VCaP (cell line): ENCODE data around the gene FAM177B.

Source experiments
- H3K27ac ChIP-seq: fragments of 450-650 bp; 2 replicates; pipeline ENCODE4 v1.5.1; 2017
- CTCF ChIP-seq: fragments of 450-650 bp; conservative IDR thresholded peaks from 2 replicates; pipeline ENCODE4 v1.5.1; 2017; ENCODE audit warnings: mild to moderate bottlenecking, moderate library complexity

FAM177B gene

DNA sequence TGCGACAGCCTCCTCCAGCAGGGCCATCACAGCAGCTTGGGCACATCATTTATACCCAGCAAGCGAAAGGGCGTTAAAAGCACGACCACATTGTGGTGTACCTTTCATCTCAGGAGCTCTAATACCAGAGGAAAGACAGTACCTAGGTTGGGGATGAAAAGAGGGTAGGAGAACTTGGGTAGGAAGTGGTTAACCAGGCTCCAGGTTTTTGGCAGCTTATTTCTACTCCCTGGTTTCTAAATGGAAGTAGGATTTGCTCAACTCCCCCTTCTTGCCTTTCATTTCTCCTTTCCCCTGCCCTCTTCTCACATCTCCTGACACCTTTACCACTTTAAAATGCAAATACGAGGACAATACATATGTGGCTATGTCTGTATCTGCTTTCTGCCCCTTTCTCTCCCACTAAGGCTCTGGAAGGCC is 30.2 kb downstream of the FAM177B start:
- no peak for TF ChIP-seq CTCF
- H3K27ac ChIP-seq = no peak overlapping the region

DNA sequence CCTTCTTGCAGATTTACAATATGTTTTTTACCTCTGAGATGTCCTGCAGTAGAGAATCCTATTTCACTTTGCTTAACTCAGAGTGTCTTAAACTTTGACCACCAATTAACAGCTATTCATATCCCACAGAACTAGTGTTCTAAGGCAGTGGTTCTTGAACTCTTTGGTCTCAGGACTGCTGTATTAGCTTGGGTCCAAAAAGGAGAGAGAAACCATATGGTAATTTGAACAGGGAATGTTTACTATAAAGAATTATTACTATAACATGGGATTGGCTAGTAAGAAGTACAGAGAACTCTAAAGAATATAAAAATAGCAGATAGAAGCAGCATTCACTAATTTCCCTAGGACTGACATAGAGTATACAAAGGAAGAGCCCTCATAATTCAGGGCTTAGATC is 31.6 kb downstream of the FAM177B start:
- TF ChIP-seq CTCF = no peak
- H3K27ac ChIP-seq = no peak overlapping the region

- H3K27ac ChIP-seq = no peak overlapping the region
- no peak; the same call in 1 of the 2 replicates for TF ChIP-seq CTCF
Measured at GRCh38 chr1:222769181-222769580, 32.2 kb downstream of the FAM177B start.

- H3K27ac ChIP-seq = no peak overlapping the region
- no peak for TF ChIP-seq CTCF
Measured at GRCh38 chr1:222769971-222770620, 33.1 kb downstream of the FAM177B start.

- no peak for TF ChIP-seq CTCF
- H3K27ac ChIP-seq = no peak overlapping the region
Measured at GRCh38 chr1:222772996-222773379, 36.0 kb downstream of the FAM177B start.

- TF ChIP-seq CTCF = no peak
- H3K27ac ChIP-seq = no peak overlapping the region
Measured at GRCh38 chr1:222777463-222777862, 40.5 kb downstream of the FAM177B start.

- no peak overlapping the region for H3K27ac ChIP-seq
- no peak for TF ChIP-seq CTCF
Measured at GRCh38 chr1:222777977-222778376, 41.0 kb downstream of the FAM177B start.
